Neural cell (in vitro differentiated cells): ENCODE measurements around the gene ZNF107. TPM values are rescaled to one million over a fixed set of nuclear protein-coding genes. Genes with fewer than 3 reads are reported as not detected.

ENCODE experiments used
- H2AFZ ChIP-seq: fragments of 200-600, 300-800 bp; sonication (generic), shearing (Covaris generic); 2 replicates; pipeline ENCODE4 v1.6.0; 2014; ENCODE audit warnings: low read depth, mild to moderate bottlenecking, antibody characterized with exemption, low read length, moderate library complexity
- H3F3A ChIP-seq: fragments of 200-600 bp; shearing (Covaris generic); 2 replicates; pipeline ENCODE4 v1.6.1; 2016; ENCODE audit warnings: mild to moderate bottlenecking, moderate library complexity, mixed read lengths, antibody characterized with exemption, low read length; ENCODE audit not compliant: insufficient read depth, poor library complexity, severe bottlenecking
- H3K27ac ChIP-seq: fragments of 200-600, 300-800 bp; sonication (generic), shearing (Covaris generic); 2 replicates; pipeline ENCODE4 v1.5.1; 2014; ENCODE audit warnings: mild to moderate bottlenecking, low read length, moderate library complexity
- H3K27me3 ChIP-seq: fragments of 300-800, 200-600 bp; sonication (generic), shearing (Covaris generic); 2 replicates; pipeline ENCODE4 v1.6.0; 2014; ENCODE audit warnings: mild to moderate bottlenecking, low read depth, low read length, moderate library complexity; ENCODE audit not compliant: insufficient read depth
- H3K36me3 ChIP-seq: fragments of 300-800, 200-600 bp; sonication (generic), shearing (Covaris generic); 2 replicates; pipeline ENCODE4 v1.5.1; 2014; ENCODE audit warnings: mild to moderate bottlenecking, antibody characterized with exemption, low read length, moderate library complexity; ENCODE audit not compliant: insufficient read depth
- H3K4me2 ChIP-seq: fragments of 300-800, 200-600 bp; sonication (generic), shearing (Covaris generic); 2 replicates; pipeline ENCODE4 v1.6.0; 2014; ENCODE audit warnings: mild to moderate bottlenecking, low read length
- H3K4me3 ChIP-seq: fragments of 300-800, 200-600 bp; sonication (generic), shearing (Covaris generic); 2 replicates; pipeline ENCODE4 v1.5.1; 2014; ENCODE audit warnings: mild to moderate bottlenecking, low read length, moderate library complexity
- H3K79me2 ChIP-seq: fragments of 200-600 bp; shearing (Covaris generic); replicated peaks from 2 replicates; pipeline ENCODE4 v1.6.0; 2014; ENCODE audit warnings: mild to moderate bottlenecking, low read length, moderate library complexity; ENCODE audit not compliant: insufficient read depth
- H3K9ac ChIP-seq: fragments of 300-800, 200-600 bp; sonication (generic), shearing (Covaris generic); 2 replicates; pipeline ENCODE4 v1.6.1; 2016; ENCODE audit warnings: mild to moderate bottlenecking, low read length, mixed read lengths
- H3K9me2 ChIP-seq: fragments of 200-600 bp; shearing (Covaris generic); 2 replicates; pipeline ENCODE4 v1.6.1; 2016; ENCODE audit warnings: mild to moderate bottlenecking, low read length, mixed read lengths; ENCODE audit not compliant: insufficient read depth
- H3K9me3 ChIP-seq: fragments of 200-600, 300-800 bp; sonication (generic), shearing (Covaris generic); 2 replicates; pipeline ENCODE4 v1.6.1; 2016; ENCODE audit warnings: mild to moderate bottlenecking, mixed run types, low read length, moderate library complexity, mixed read lengths
- H4K20me1 ChIP-seq: fragments of 200-600 bp; shearing (Covaris generic); 2 replicates; pipeline ENCODE4 v1.6.1; 2016; ENCODE audit warnings: mild to moderate bottlenecking, mixed run types; ENCODE audit not compliant: insufficient read depth
- CTCF ChIP-seq: fragments of 450-650 bp; IDR thresholded peaks from 2 replicates; pipeline ENCODE4 v1.5.1; 2014; ENCODE audit warnings: antibody characterized with exemption, mild to moderate bottlenecking, moderate library complexity; ENCODE audit not compliant: poor library complexity, severe bottlenecking
- EP300 ChIP-seq: fragments of 450-650 bp; conservative IDR thresholded peaks from 2 replicates; pipeline ENCODE4 v1.6.1; 2014; ENCODE audit warnings: antibody characterized with exemption, mild to moderate bottlenecking, moderate library complexity; ENCODE audit not compliant: poor library complexity, severe bottlenecking
- EZH2 ChIP-seq: fragments of 200-600, 300-800 bp; shearing (Covaris generic), sonication (generic); IDR thresholded peaks from 2 replicates; pipeline ENCODE4 v1.6.1; 2014; ENCODE audit warnings: antibody characterized with exemption, low read length, borderline replicate concordance, mild to moderate bottlenecking; ENCODE audit not compliant: insufficient read depth, poor library complexity, severe bottlenecking
- MXI1 ChIP-seq: fragments of 450-650 bp; conservative IDR thresholded peaks from 2 replicates; pipeline ENCODE4 v1.6.1; 2014; ENCODE audit warnings: antibody characterized with exemption, mild to moderate bottlenecking; ENCODE audit not compliant: poor library complexity, severe bottlenecking
- POLR2AphosphoS5 ChIP-seq: IDR thresholded peaks from 2 replicates; pipeline ENCODE4 v1.6.1; 2012
- RAD21 ChIP-seq: fragments of 450-650 bp; conservative IDR thresholded peaks from 2 replicates; pipeline ENCODE4 v1.6.1; 2014; ENCODE audit warnings: antibody characterized with exemption, mild to moderate bottlenecking, moderate library complexity
- REST ChIP-seq: IDR thresholded peaks from 2 replicates; pipeline ENCODE4 v1.6.1; 2012; ENCODE audit warnings: borderline replicate concordance
- SMC3 ChIP-seq: fragments of 450-650 bp; conservative IDR thresholded peaks from 2 replicates; pipeline ENCODE4 v1.6.1; 2014; ENCODE audit warnings: antibody characterized with exemption, mild to moderate bottlenecking, moderate library complexity; ENCODE audit not compliant: poor library complexity
- TAF1 ChIP-seq: IDR thresholded peaks from 2 replicates; pipeline ENCODE4 v1.6.1; 2012; ENCODE audit warnings: low read depth
- polyA plus RNA-seq: library from polyadenylated mRNA; depleted of rRNA; stranded (reverse); fragments of >200 nt; gene quantifications from 2 replicates; pipeline ENCODE4 v1.2.3, GENCODE V29; 2014

Gene ZNF107
- polyA plus RNA-seq, 1 donor from 2014 or later = 7.9 TPM

GRCh38 chr7:64619705-64620104 is 46.2 kb upstream of the ZNF107 start:
- H3K36me3 ChIP-seq = no peaks in the 10 kb centered on the region

GRCh38 chr7:64621656-64622055 is 44.3 kb upstream of the ZNF107 start:
- no peak overlapping the region for H2AFZ ChIP-seq
- no peak overlapping the region for H3K4me3 ChIP-seq
- H4K20me1 ChIP-seq = no peaks in the 10 kb centered on the region
- no peak overlapping the region for H3K27ac ChIP-seq
- no peaks in the 10 kb centered on the region for H3K9me2 ChIP-seq
- no peak overlapping the region for H3K9ac ChIP-seq
- H3K27me3 ChIP-seq = no peaks in the 10 kb centered on the region
- H3K36me3 ChIP-seq = no peaks in the 10 kb centered on the region
- H3K9me3 ChIP-seq = peaks cover 2% of the 10 kb centered on the region
- H3K79me2 ChIP-seq = no peaks in the 10 kb centered on the region
- no peaks in the 10 kb centered on the region for H3F3A ChIP-seq
- no peak overlapping the region for H3K4me2 ChIP-seq
- TF ChIP-seq EP300 (no peak), RAD21 (no peak), EZH2 (no peak), TAF1 (no peak), CTCF (no peak), REST (no peak), SMC3 (no peak)

More at GRCh38 chr7:64619705-64620104, 46.2 kb upstream of the ZNF107 start:
- Histone ChIP-seq H4K20me1 (no peaks in the 10 kb centered on the region), H3K4me3 (no peak overlapping the region), H3K27me3 (no peaks in the 10 kb centered on the region), H3K79me2 (no peaks in the 10 kb centered on the region), H2AFZ (no peak overlapping the region), H3K4me2 (no peak overlapping the region), H3K9ac (no peak overlapping the region), H3K9me3 (peaks cover 12% of the 10 kb centered on the region), H3F3A (no peaks in the 10 kb centered on the region), H3K9me2 (no peaks in the 10 kb centered on the region), H3K27ac (no peak overlapping the region)
- TF ChIP-seq CTCF = no peak
- TF ChIP-seq RAD21 = no peak
- TF ChIP-seq REST = no peak
- TF ChIP-seq EZH2 = no peak
- no peak for TF ChIP-seq MXI1
- no peak for TF ChIP-seq POLR2AphosphoS5
- no peak for TF ChIP-seq SMC3
- TF ChIP-seq TAF1 = no peak
